IPS-15b (cell line): ENCODE measurements around the gene CCNJ.

ENCODE experiments used
- H3K27me3 ChIP-seq: one replicate; pipeline ENCODE4 v1.6.1; 2013; ENCODE audit warnings: low read length; ENCODE audit not compliant: control insufficient read depth, insufficient read depth
- H3K36me3 ChIP-seq: one replicate; pipeline ENCODE4 v1.6.1; 2013; ENCODE audit warnings: low read length; ENCODE audit not compliant: control insufficient read depth, insufficient read depth
- H3K4me1 ChIP-seq: one replicate; pipeline ENCODE4 v1.6.1; 2013; ENCODE audit warnings: mild to moderate bottlenecking, low read length; ENCODE audit not compliant: control insufficient read depth, insufficient read depth
- H3K4me3 ChIP-seq: one replicate; pipeline ENCODE4 v1.5.1; 2013; ENCODE audit warnings: low read depth, low read length
- H3K9ac ChIP-seq: one replicate; pipeline ENCODE4 v1.6.1; 2013; ENCODE audit warnings: low read depth, mild to moderate bottlenecking, low read length
- H3K9me3 ChIP-seq: one replicate; pipeline ENCODE4 v1.6.1; 2013; ENCODE audit warnings: mild to moderate bottlenecking, low read length; ENCODE audit not compliant: control insufficient read depth, insufficient read depth

The CCNJ gene

DNA sequence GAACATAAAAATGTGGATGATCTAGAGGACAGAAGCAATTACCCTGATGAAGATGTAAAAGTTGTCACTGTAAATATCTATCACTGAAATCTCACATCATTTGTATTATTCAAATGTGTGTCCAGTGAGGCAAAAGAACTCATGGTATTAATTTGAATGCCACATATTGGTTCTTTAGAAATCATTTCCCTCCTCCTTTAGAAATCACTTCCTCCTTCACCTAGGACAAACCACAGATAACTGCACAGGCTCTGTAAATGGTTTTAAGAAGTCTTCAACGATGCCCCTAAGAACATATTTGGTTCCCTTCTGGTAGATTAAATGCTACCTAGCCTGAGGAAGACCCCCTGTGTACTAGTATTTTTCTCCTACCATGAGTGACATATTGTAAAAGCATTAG is 53.6 kb downstream of the CCNJ start:
- Histone ChIP-seq H3K9me3 (no peaks in the 10 kb centered on the region), H3K27me3 (peaks cover 16% of the 10 kb centered on the region), H3K9ac (no peak overlapping the region), H3K4me3 (no peak overlapping the region), H3K36me3 (no peaks in the 10 kb centered on the region), H3K4me1 (no peaks in the 10 kb centered on the region)

DNA sequence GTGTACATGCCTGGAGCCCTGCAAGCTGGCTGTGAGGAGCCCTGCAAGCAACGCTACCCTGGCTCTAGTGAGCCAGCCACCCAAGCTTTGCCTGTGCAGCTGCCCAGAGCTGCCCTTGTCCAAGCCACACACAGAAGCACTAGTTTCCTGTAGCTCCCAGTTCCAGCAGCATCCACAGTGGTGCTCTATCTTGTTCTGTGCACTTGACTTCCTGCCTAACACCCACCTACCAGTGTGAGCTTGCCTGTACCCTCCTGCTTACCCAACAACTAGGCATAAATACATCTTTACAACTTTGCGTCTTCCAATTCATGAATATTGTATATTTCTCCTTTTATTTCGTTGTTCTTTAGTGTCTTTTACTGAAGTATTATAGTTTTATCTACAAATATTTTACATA is 54.5 kb downstream of the CCNJ start:
- Histone ChIP-seq H3K9me3 (no peaks in the 10 kb centered on the region), H3K4me3 (no peak overlapping the region), H3K27me3 (peaks cover 11% of the 10 kb centered on the region)

DNA sequence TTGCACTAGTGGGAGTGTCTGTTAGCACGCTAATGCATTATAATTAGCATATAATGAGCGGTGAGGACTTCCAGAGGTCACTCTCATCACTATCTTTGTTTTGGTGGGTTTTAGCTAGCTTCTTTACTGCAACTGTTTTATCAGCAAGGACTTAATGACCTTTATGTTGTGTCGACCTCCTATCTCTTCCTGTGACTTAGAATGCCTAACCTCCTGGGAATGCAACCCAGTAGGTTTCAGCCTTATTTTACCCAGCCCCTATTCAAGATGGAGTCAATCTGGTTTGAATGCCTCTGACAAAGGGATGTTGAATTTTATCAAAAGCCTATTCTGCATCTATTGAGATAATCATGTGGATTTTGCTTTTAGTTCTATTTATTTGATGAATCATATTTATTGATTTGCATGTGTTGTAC is 64.2 kb downstream of the CCNJ start:
- no peaks in the 10 kb centered on the region for H3K4me1 ChIP-seq
- H3K4me3 ChIP-seq, result no peak overlapping the region
- no peaks in the 10 kb centered on the region for H3K9me3 ChIP-seq
- no peak overlapping the region for H3K9ac ChIP-seq
- H3K36me3 ChIP-seq, result no peaks in the 10 kb centered on the region
- no peaks in the 10 kb centered on the region for H3K27me3 ChIP-seq

More for the DNA sequence above, 54.5 kb downstream of the CCNJ start:
- Histone ChIP-seq H3K9ac (no peak overlapping the region), H3K4me1 (no peaks in the 10 kb centered on the region), H3K36me3 (no peaks in the 10 kb centered on the region)
